ENCODE measurements around the gene COQ8B.
"Not testable (repeated sequence)": the region's sequence is repeated elsewhere in the genome, so short reads cannot be mapped to it uniquely, and the experiment has no call there.

COQ8B gene

GRCh38 chr19:40742477-40742876, 25.8 kb upstream of the COQ8B start:
- DNase-seq = no peak

DNA sequence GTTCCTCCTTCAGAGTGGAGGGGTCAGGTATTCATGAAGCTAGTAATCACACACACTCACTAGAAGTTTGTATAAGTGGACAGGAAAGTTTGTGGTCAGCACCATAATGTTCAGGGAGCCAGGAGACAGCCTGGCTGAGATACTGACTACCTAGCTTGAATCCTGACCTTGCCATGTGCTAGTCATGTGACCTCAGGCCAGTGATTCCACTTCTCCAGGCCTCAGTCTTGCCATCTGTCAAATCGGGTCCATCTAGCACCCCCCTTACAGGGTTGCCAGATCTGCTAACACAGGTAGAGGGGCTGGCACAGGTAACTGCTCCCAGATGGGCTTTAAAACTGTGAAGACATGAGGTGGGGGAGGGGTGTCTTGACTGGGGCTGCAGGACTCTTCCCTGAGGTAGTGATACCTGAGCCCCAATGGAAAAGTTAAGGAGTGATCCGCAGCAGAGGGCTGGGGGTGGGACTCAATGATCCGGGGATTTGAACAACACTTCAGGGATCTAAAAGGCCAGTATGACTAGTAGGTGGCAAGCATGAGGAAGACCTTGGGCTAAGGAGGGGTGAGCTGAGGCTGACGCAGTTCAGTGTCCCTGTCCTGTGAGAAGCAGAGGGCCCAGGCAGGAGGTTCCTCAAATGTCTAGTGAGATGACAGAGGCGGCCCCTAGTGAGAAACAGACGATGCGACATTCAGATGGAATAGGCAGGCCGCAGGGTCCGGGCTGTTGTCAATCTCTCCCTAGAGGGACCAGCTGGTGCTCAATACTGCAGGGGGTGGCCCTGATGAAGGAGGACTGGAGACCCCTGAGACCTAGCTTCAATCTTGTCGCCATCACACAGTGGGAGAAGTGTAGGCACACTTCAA, 25.1 kb upstream of the COQ8B start:
- DNase-seq = no peak

DNA sequence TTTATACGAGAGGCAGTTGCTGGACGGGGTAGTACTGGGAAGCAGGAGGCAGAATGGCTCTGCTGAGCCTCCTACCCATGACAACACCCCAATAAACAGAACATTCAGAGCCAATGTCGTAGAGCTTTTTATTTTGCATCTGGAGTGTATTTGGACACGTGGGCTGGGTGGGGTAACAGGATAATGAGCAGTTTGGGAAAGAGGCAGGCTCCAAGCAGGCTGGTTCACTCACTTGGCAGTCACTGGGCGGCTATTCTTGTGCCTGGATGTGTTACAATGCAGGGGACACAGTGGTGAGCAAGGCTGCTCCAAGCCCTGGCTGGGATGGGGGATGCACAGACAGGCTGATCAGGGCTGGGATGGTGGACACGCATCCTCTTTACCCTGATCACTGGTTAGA, 24.1 kb upstream of the COQ8B start:
- peak in 43 of 56 donors; percentile 8 to 86 (median 58) for DNase-seq

- DNase-seq = peak in 1 of 56 donors; percentile 38
These were observed 23.4 kb upstream of the COQ8B start for GRCh38 chr19:40739871-40740703.

DNA sequence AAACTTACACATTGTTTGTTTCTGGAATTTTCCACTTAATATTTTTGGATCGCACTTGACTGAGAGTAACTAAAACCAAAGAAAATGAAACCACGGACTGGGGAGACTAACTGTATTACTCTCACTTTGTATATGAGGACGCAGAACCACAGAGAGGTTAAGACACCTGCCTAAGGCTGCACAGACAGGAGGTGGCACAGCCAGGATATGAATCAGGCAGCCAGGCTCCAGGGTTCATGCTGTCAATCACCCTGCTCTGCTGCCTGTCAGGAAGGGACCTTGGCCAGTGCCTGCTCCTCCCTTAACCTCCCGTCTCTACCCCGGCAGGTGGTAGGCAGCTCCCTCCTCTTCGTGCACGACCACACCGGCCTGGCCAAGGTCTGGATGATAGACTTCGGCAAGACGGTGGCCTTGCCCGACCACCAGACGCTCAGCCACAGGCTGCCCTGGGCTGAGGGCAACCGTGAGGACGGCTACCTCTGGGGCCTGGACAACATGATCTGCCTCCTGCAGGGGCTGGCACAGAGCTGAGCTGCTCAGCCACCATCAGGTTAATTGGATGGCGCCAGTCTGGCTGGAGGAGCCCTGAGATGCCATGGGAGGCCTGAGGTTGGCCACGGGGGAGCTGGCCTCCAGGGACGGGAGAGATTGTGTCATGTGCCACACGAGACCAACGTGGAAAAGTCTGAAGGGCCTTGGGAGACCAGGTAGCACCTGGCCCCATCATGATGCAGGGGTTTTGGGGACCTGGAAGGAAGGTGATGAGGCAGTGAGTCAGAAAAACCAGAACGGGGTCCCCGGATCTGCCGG, 22.5 kb upstream of the COQ8B start:
- DNase-seq = no peak

- DNase-seq = no peak
These were observed 20.5 kb upstream of the COQ8B start for GRCh38 chr19:40737102-40737644.

GRCh38 chr19:40736661-40737060, 20.0 kb upstream of the COQ8B start:
- no peak for DNase-seq

- no peak for DNase-seq
These were observed 18.5 kb upstream of the COQ8B start for GRCh38 chr19:40735013-40735771.

- no peak for DNase-seq
These were observed 16.5 kb upstream of the COQ8B start for GRCh38 chr19:40733149-40733548.

DNA sequence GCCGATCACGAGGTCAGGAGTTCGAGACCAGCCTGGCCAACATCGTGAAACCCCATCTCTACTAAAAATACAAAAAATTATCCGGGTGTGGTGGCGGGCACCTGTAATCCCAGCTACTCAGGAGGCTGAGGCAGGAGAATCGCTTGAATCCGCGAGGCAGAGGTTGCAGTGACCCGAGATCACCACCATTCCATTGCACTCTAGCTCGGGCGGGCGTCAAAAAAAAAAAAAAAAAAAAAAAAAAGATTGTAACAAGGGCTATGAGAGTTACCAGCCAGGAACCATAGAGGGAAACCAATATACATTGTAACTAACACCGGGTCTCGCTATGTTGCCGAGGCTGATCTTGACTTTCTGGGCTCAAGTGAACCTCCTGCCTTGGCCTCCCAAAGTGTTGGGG, 15.6 kb upstream of the COQ8B start:
- not testable (repeated sequence) for DNase-seq

DNA sequence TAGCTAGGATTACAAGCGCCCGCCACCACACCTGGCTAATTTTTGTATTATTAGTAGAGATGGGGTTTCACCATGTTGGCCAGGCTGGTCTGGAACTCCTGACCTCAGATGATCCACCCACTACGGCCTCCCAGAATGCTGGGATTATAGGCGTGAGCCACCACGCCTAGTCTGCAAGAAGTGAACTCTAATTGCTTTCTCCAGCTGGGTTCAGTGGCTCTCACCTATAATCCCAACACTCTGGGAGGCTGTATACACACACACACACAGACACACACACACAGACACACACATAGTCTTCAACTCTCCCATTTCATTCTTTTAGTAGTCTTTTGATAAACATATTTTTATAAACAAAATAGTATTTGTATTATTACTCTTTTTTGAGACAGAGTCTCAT, 13.4 kb upstream of the COQ8B start:
- DNase-seq = not testable (repeated sequence)

DNA sequence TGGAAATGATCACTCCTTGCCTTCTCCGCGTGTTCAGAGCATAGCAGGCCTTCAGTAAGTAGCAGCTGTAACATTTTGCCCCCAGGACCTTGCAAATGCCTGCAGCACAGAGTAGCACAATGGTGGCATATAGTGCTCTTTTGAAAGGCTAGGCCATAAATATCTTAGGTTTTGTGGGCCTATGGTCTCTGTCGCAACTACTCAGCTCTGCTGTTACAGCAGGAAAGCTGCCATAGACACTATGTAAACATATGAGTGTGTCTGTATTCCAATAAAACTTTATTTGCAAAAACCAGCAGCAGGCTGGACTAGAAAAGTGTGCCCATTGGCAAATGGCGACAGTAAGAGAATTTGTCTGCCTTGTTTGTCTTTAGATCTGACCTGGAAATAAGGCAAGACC, 9.6 kb upstream of the COQ8B start:
- no peak for DNase-seq

DNA sequence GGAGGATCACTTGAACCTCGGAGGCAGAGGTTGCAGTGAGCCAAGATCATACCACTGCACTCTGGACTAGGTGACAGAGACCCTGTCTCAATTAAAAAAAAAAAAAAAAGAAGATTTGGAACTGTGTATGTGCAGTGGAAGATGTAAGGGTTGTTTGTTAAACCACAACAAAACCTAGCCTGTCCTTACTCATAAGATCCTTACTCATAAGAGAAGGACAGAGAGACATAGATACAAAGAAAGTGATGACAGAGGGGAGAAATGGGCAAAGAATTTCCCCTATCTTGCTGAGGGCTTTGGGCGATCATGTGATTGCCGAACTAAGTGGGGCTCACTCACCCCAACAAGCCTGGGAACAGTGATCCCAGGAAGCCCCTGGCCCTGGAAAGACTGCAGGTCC, 8.2 kb upstream of the COQ8B start:
- DNase-seq = no peak

GRCh38 chr19:40724315-40724714, 7.6 kb upstream of the COQ8B start:
- no peak for DNase-seq

GRCh38 chr19:40723661-40724254, 7.1 kb upstream of the COQ8B start:
- no peak for DNase-seq

DNA sequence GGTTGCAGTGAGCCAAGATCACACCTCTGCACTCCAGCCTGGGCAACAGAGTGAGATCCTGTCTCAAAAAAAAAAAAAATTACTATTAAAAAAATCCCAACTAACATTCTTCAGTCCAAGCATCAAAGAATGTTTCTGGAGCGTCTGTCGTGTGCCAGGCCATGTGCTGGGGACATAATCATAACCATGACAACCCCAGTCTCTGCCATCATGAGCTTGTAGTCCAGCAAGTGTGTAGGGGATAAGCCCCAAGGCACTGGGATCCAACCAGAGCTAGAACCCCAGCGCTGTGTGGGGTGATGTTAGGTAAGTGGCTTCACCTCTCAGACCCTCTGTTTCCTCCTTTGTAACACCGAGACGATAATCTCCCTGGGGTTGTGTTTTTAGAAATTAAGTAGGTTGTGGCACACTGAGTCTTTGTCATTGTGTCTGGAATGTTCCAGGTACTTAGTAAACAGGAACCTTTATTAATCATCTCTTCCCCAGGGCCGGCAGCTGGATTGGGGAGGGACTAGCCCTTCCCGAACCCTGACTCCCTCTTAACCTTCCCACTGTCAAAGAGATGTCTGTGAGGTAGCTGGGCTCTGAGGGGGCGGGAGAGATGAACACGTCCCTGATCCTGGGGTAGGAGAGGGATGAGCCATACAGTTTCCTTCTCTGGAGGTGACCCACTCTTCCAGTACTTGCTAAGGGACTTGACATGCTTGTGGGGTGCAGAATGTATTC, 5.4 kb upstream of the COQ8B start:
- DNase-seq = no peak

GRCh38 chr19:40721140-40721486, 4.4 kb upstream of the COQ8B start:
- DNase-seq = no peak

DNA sequence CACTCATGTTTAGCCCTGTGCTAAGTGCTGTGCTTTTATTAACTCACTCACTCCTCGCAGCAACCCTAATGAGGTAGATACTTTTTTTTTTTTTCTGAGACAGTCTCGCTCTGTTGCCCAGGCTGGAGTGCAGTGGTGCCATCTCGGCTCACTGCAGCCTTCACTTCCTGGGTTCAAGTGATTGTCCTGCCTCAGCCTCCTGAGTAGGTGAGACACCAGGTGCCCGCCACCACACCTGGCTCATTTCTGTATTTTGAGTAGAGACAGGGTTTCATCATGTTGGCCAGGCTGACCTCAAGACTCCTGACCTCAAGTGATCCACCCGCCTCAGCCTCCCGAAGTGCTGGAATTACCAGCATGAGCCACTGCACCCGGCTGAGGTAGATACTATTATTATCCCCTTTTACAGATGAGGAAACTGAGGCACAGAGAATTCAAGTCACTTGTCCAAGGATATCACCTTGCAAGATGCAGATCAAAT, 2.8 kb upstream of the COQ8B start:
- no peak for DNase-seq

DNA sequence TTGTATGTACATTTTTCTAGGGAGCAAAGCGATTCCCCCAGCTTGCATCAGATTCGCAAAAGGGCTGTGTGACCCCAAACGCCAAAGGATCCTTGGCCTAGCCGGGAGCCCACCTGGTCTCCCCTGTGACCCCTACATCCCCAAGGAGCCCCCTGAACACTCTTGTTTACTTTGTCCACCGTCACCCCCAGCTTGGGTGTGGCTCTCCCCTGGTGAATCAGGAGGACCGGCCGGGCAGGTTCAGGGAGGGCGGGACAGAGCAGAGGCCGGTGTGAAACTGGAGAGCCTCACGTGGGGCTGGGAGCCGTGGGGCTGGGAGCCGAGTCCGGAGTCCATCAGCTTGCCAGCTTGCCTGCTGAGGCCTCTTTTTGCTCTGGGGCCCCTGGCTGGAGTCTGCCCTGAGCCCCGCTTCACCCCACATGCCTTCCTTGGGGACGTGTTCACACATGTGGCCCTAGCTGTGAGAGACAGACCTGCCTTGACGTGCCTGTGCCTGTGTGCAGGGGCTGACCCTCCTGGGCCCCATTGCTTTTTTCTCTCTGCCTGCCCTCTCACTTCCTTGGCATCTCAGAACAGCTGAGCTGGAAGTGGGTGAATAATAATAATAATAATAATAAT, 2.2 kb upstream of the COQ8B start:
- DNase-seq = peak in 12 of 56 donors; percentile 5 to 45 (median 20)

All from amygdala (tissue), 56 donors.